OCI-LY7 (cell line): ENCODE measurements around the gene MTHFSD. TPM values are rescaled to one million over a fixed set of nuclear protein-coding genes. Genes with fewer than 3 reads are reported as not detected.

Experiments
- BruUV-seq: library from RNA; stranded (reverse); fragments of 400-500 nt; replicated peaks from 2 replicates; lab custom pipeline; 2021; lab: Mats Ljungman, UMichigan
- CTCF ChIA-PET: fragments of 300-600 bp; sonication (Branson Sonifier 250); formaldehyde crosslinking; loops from one replicate; lab custom pipeline; 2022; ENCODE audit warnings: antibody characterized with exemption; ENCODE audit not compliant: unreplicated experiment; lab: Charles Lee
- POLR2A ChIA-PET: fragments of 300-600 bp; sonication (Branson Sonifier 250); formaldehyde crosslinking; loops from one replicate; lab custom pipeline; 2022; ENCODE audit warnings: antibody characterized with exemption; lab: Charles Lee
- DNase-seq: peaks from one replicate; pipeline ENCODE4 v3.0.0-alpha.2; 2015; ENCODE audit warnings: low spot score
- H2AFZ ChIP-seq: fragments of 200-600 bp; sonication (generic), shearing (Covaris generic); 2 replicates; pipeline ENCODE4 v1.6.1; 2014; ENCODE audit warnings: mild to moderate bottlenecking, antibody characterized with exemption, low read length, moderate library complexity
- H3K27ac ChIP-seq: fragments of 200-600 bp; sonication (generic); 2 replicates; pipeline ENCODE4 v1.5.1; 2014; ENCODE audit warnings: mixed run types, low read depth, mild to moderate bottlenecking, moderate library complexity, low read length, inconsistent platforms; ENCODE audit not compliant: poor library complexity, severe bottlenecking
- H3K36me3 ChIP-seq: fragments of 200-600 bp; sonication (generic); 2 replicates; pipeline ENCODE4 v1.6.1; 2014; ENCODE audit warnings: mild to moderate bottlenecking, antibody characterized with exemption, low read length, moderate library complexity, mixed read lengths; ENCODE audit not compliant: insufficient read depth
- H3K4me1 ChIP-seq: fragments of 200-600 bp; sonication (generic); 2 replicates; pipeline ENCODE4 v1.5.1; 2014; ENCODE audit warnings: mild to moderate bottlenecking, low read length; ENCODE audit not compliant: insufficient read depth, poor library complexity, severe bottlenecking
- H3K4me2 ChIP-seq: fragments of 200-600 bp; sonication (generic); 2 replicates; pipeline ENCODE4 v1.6.1; 2014; ENCODE audit warnings: mild to moderate bottlenecking, low read length
- H3K4me3 ChIP-seq: fragments of 200-600 bp; sonication (generic); 2 replicates; pipeline ENCODE4 v1.5.1; 2014; ENCODE audit warnings: mild to moderate bottlenecking, low read depth, low read length; ENCODE audit not compliant: poor library complexity, severe bottlenecking
- H3K79me2 ChIP-seq: fragments of 200-600 bp; sonication (generic); 2 replicates; pipeline ENCODE4 v1.6.1; 2016; ENCODE audit warnings: low read depth, mild to moderate bottlenecking, low read length, moderate library complexity, mixed read lengths; ENCODE audit not compliant: insufficient read depth
- H3K9me2 ChIP-seq: fragments of 200-600 bp; sonication (generic); 2 replicates; pipeline ENCODE4 v1.6.1; 2016; ENCODE audit warnings: mild to moderate bottlenecking, low read length, mixed read lengths; ENCODE audit not compliant: insufficient read depth
- H3K9me3 ChIP-seq: fragments of 200-600 bp; sonication (generic); 2 replicates; pipeline ENCODE4 v1.6.1; 2014; ENCODE audit warnings: mild to moderate bottlenecking, mixed run types, low read length, mixed read lengths
- H4K20me1 ChIP-seq: fragments of 200-600 bp; sonication (generic); 2 replicates; pipeline ENCODE4 v1.6.1; 2014; ENCODE audit warnings: mild to moderate bottlenecking, antibody characterized with exemption, low read length, moderate library complexity, mixed read lengths; ENCODE audit not compliant: insufficient read depth
- CTCF ChIP-seq: fragments of 200-600 bp; sonication (generic); conservative IDR thresholded peaks from 2 replicates; pipeline ENCODE4 v1.5.1; 2014; ENCODE audit warnings: mild to moderate bottlenecking, antibody characterized with exemption, low read length, moderate library complexity, mixed read lengths
- EZH2phosphoT487 ChIP-seq: fragments of 200-600 bp; sonication (generic); IDR thresholded peaks from 2 replicates; pipeline ENCODE4 v1.6.1; 2018; ENCODE audit warnings: low read depth, borderline replicate concordance, mild to moderate bottlenecking, mixed run types, antibody characterized with exemption, low read length, moderate library complexity, mixed read lengths
- intact Hi-C: fragments of 100-400 bp; cut with micrococcal nuclease; formaldehyde crosslinking; loops from one replicate; pipeline ENCODE4 v1.10.0; 2022; ENCODE audit not compliant: unreplicated experiment
- total RNA-seq, 2 experiments: library from RNA; depleted of rRNA in 1 of 2; stranded (reverse); fragments of >200 nt in 1 of 2; shearing (Covaris generic) in 1 of 2; gene quantifications; 2 replicates each; pipeline ENCODE4 v1.2.3, GENCODE V29; 2014 to 2022

The MTHFSD gene
- total RNA-seq, 2 experiments from 2014 or later = 12.2 to 26.0 TPM

- BruUV-seq = no TSS peak
- intact Hi-C loops = loop anchor here (10.0 kb wide), 1 partner anchor 703 kb away; no protein-coding TSS in a partner anchor
Observed at GRCh38 chr16:86528061-86528929, 26.7 kb downstream of the MTHFSD start.

GRCh38 chr16:86527366-86527765, 27.7 kb downstream of the MTHFSD start:
- POLR2A ChIA-PET = no interaction called here
- no peaks in the 10 kb centered on the region for H3K79me2 ChIP-seq
- H3K9me3 ChIP-seq = no peaks in the 10 kb centered on the region
- no peak overlapping the region for H3K4me2 ChIP-seq
- TF ChIP-seq CTCF (no peak), EZH2phosphoT487 (no peak)
- intact Hi-C loops = loop anchor here (10.0 kb wide), 1 partner anchor 703 kb away; no protein-coding TSS in a partner anchor
- no peak overlapping the region for H3K27ac ChIP-seq
- H3K4me3 ChIP-seq = no peak overlapping the region
- H3K36me3 ChIP-seq = no peaks in the 10 kb centered on the region
- DNase-seq = no peak
- H3K9me2 ChIP-seq = no peaks in the 10 kb centered on the region
- H4K20me1 ChIP-seq = no peaks in the 10 kb centered on the region
- CTCF ChIA-PET = interaction anchor here (0.7 kb wide), 1 partner anchor 726 kb away, joined by 5 read pairs; no protein-coding TSS in a partner anchor
- no peaks in the 10 kb centered on the region for H3K4me1 ChIP-seq
- no peak overlapping the region for H2AFZ ChIP-seq
- BruUV-seq = no TSS peak

More at GRCh38 chr16:86528061-86528929, 26.7 kb downstream of the MTHFSD start:
- H3K27ac ChIP-seq = no peak overlapping the region
- H3K9me2 ChIP-seq = no peaks in the 10 kb centered on the region
- H3K4me2 ChIP-seq = no peak overlapping the region
- no peaks in the 10 kb centered on the region for H3K9me3 ChIP-seq
- CTCF ChIA-PET = interaction anchor here (0.7 kb wide), 1 partner anchor 725 kb away, joined by 5 read pairs; no protein-coding TSS in a partner anchor
- H4K20me1 ChIP-seq = no peaks in the 10 kb centered on the region
- no peak overlapping the region for H3K4me3 ChIP-seq
- H3K79me2 ChIP-seq = no peaks in the 10 kb centered on the region
- no peak overlapping the region for H2AFZ ChIP-seq
- H3K36me3 ChIP-seq = no peaks in the 10 kb centered on the region
- POLR2A ChIA-PET = interaction anchor here (0.6 kb wide), 1 partner anchor 729 kb away, joined by 4 read pairs; no protein-coding TSS in a partner anchor
- TF ChIP-seq EZH2phosphoT487 (no peak), CTCF (no peak)
- no peak for DNase-seq
- H3K4me1 ChIP-seq = no peaks in the 10 kb centered on the region

GRCh38 chr16:86525696-86526095, 29.3 kb downstream of the MTHFSD start:
- Histone ChIP-seq H4K20me1 (no peaks in the 10 kb centered on the region), H3K4me1 (no peaks in the 10 kb centered on the region), H3K27ac (no peak overlapping the region), H3K9me2 (no peaks in the 10 kb centered on the region), H3K79me2 (no peaks in the 10 kb centered on the region), H2AFZ (no peak overlapping the region), H3K9me3 (no peaks in the 10 kb centered on the region), H3K4me3 (no peak overlapping the region), H3K4me2 (no peak overlapping the region), H3K36me3 (no peaks in the 10 kb centered on the region)
- TF ChIP-seq EZH2phosphoT487 (no peak), CTCF (no peak)
- no peak for DNase-seq
- BruUV-seq = no TSS peak
- ChIA-PET CTCF (no interaction called here), POLR2A (interaction anchor here (1.0 kb wide), 1 partner anchor 28 kb away, joined by 3 read pairs; no protein-coding TSS in a partner anchor)
- intact Hi-C loops = loop anchor here (10.0 kb wide), 1 partner anchor 701 kb away; no protein-coding TSS in a partner anchor
